ENCODE measurements around the gene AP3B1. TPM values are rescaled to one million over a fixed set of nuclear protein-coding genes. Genes with fewer than 3 reads are reported as not detected.

Gene AP3B1
- total RNA-seq, 1 experiment from 2014 or later, result 50.3 TPM

GRCh38 chr5:78019744-78020143, 274.8 kb downstream of the AP3B1 start (continued):
- TF ChIP-seq ZNF425 (CRISPR knock-in tag; conservative IDR thresholded peaks at IDR 0.05), result no peak
- no peak for TF ChIP-seq GABPB1 (CRISPR knock-in tag; IDR thresholded peaks at IDR 0.05)
- TF ChIP-seq ZNF281 (CRISPR knock-in tag; IDR thresholded peaks at IDR 0.05), result no peak
- TF ChIP-seq CBFB (CRISPR knock-in tag; IDR thresholded peaks at IDR 0.05; ENCODE audit: low read depth), result no peak
- no peak for TF ChIP-seq MLX (CRISPR knock-in tag; IDR thresholded peaks at IDR 0.05)

- no peak for TF ChIP-seq ZNF317 (CRISPR knock-in tag; IDR thresholded peaks at IDR 0.05; ENCODE audit: borderline replicate concordance, low read depth)
- TF ChIP-seq ETV6 (CRISPR knock-in tag; IDR thresholded peaks at IDR 0.05), result no peak
- no peak for TF ChIP-seq SOX15 (CRISPR knock-in tag; IDR thresholded peaks at IDR 0.05)
- no peak for TF ChIP-seq ZNF121 (CRISPR knock-in tag; IDR thresholded peaks at IDR 0.05)
- TF ChIP-seq ZMAT4 (CRISPR knock-in tag; IDR thresholded peaks at IDR 0.05), result peak; percentile 82
- TF ChIP-seq TEAD1 (CRISPR knock-in tag; IDR thresholded peaks at IDR 0.05), result peak; percentile 65; the same call in 1 of the 2 replicates
- no peak for TF ChIP-seq STAT6 (CRISPR knock-in tag; conservative IDR thresholded peaks at IDR 0.05; ENCODE audit: low read depth)
- TF ChIP-seq IRF1 (CRISPR knock-in tag; IDR thresholded peaks at IDR 0.05), result no peak
- TF ChIP-seq CDX4 (CRISPR knock-in tag; IDR thresholded peaks at IDR 0.05; ENCODE audit: borderline replicate concordance), result no peak
- Mint-ChIP-seq H3K27ac (no peak overlapping the region), H3K4me3 (no peak overlapping the region), H3K27me3 (ENCODE audit: low read depth) (peaks cover 96% of the 10 kb centered on the region), H3K9me3 (no peaks in the 10 kb centered on the region), H3K4me1 (peaks cover 16% of the 10 kb centered on the region), H3K36me3 (peaks cover 3% of the 10 kb centered on the region; the same call in 1 of the 2 replicates)
- ChIA-PET POLR2A (no interaction called here), CTCF (interaction anchor here (0.8 to 1.0 kb wide), 2 partner anchors 111 to 277 kb away, joined by 3 read pairs; no protein-coding TSS in a partner anchor)
- DNase-seq (ENCODE audit: low spot score), result no peak
- ATAC-seq, result peak; percentile 82
Observed at GRCh38 chr5:78016863-78017529, 277.5 kb downstream of the AP3B1 start.
